SK-N-SH (cell line): ENCODE measurements around the gene SACS.

Experiments used
- CHD2 ChIP-seq: fragments of 150-350 bp; IDR thresholded peaks from 2 replicates; pipeline ENCODE4 v1.6.1; 2018; ENCODE audit warnings: low read length; ENCODE audit not compliant: partially characterized antibody
- ELF1 ChIP-seq: IDR thresholded peaks from 2 replicates; pipeline ENCODE4 v1.4.0; 2012
- EP300 ChIP-seq, 2 experiments: IDR thresholded peaks; 2 replicates each; pipeline versions ENCODE4 v1.4.0 to v1.6.1; 2012; ENCODE audit warnings: borderline replicate concordance in 1 of 2, low read depth in 1 of 2, low read length in 1 of 2
- FOSL2 ChIP-seq: IDR thresholded peaks from 2 replicates; pipeline ENCODE4 v1.4.0; 2012; ENCODE audit warnings: low read depth, mild to moderate bottlenecking, moderate library complexity, borderline replicate concordance
- FOXM1 ChIP-seq: IDR thresholded peaks from 2 replicates; pipeline ENCODE4 v1.4.0; 2012; ENCODE audit warnings: low read depth, mild to moderate bottlenecking
- NRF1 ChIP-seq: IDR thresholded peaks from 2 replicates; pipeline ENCODE4 v1.6.1; 2012; ENCODE audit warnings: low read depth, mild to moderate bottlenecking, low read length
- POLR2AphosphoS5 ChIP-seq: IDR thresholded peaks from 2 replicates; pipeline ENCODE4 v1.6.1; 2012; ENCODE audit warnings: low read depth, low read length
- SIN3A ChIP-seq: IDR thresholded peaks from 2 replicates; pipeline ENCODE4 v1.6.1; 2012; ENCODE audit warnings: low read depth, mild to moderate bottlenecking, low read length, moderate library complexity, borderline replicate concordance
- SMC3 ChIP-seq: IDR thresholded peaks from 2 replicates; pipeline ENCODE4 v1.6.1; 2012; ENCODE audit warnings: low read depth, low read length, improper control_type of control experiment
- TCF12 ChIP-seq: IDR thresholded peaks from 2 replicates; pipeline ENCODE4 v1.4.0; 2012
- YY1 ChIP-seq: IDR thresholded peaks from 2 replicates; pipeline ENCODE4 v1.4.0; 2012; ENCODE audit warnings: low read depth, mild to moderate bottlenecking
- TF ChIP-seq, protein P1 (sequence below): fragments of 200-600 bp; sonication (generic); IDR thresholded peaks from 2 replicates; pipeline ENCODE4 v1.6.1; 2017; ENCODE audit warnings: antibody characterized with exemption, mild to moderate bottlenecking, moderate library complexity
- TF ChIP-seq, protein P2 (sequence below): IDR thresholded peaks from 2 replicates; pipeline ENCODE4 v1.6.1; 2012; ENCODE audit warnings: mild to moderate bottlenecking, low read depth, low read length, moderate library complexity
- TF ChIP-seq, protein P3 (sequence below): fragments of 150-350 bp; IDR thresholded peaks from 2 replicates; pipeline ENCODE4 v1.6.1; 2017; ENCODE audit warnings: antibody characterized with exemption, low read length, low read depth, borderline replicate concordance

DNA sequence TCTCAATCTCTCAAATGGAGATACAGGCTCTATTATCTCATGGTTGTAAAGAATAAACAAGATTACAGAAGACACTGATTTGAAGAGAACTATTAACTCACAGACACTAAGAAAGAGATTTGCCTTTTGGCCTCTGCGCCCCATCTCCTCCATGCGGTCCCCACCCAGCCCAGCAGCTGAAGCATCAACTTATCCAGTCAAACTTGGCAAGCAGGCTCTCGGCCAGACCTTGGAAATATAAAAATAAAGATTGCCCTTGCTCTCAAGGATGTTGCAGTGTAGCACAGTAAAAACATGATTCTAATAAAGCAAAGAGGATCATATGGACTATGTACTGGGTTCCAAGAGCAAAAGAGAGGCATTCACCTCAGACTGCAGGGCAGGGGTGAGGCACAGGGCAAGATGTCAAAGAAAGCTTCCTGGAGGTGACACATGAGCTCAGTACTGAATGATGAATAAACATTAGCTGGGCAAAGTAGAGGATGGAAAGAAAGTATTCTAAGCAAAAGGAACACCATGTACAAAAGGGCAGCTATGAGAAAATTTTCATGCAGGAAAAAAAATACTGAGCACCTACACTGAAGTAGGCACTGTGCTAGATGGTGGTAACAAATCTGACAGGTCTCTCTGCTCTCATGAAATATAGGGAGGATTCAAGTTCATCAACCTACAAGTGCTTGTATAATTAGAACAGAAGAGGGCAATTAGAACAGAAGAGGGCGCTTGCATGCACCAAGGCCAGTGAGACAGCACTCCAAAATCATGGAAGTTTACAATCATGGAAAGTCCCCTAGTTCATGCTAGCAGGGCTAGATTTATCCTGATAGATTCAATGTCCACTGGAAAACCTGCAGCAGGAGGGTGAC is 85.0 kb downstream of the SACS start:
- TF ChIP-seq, protein P1, sequence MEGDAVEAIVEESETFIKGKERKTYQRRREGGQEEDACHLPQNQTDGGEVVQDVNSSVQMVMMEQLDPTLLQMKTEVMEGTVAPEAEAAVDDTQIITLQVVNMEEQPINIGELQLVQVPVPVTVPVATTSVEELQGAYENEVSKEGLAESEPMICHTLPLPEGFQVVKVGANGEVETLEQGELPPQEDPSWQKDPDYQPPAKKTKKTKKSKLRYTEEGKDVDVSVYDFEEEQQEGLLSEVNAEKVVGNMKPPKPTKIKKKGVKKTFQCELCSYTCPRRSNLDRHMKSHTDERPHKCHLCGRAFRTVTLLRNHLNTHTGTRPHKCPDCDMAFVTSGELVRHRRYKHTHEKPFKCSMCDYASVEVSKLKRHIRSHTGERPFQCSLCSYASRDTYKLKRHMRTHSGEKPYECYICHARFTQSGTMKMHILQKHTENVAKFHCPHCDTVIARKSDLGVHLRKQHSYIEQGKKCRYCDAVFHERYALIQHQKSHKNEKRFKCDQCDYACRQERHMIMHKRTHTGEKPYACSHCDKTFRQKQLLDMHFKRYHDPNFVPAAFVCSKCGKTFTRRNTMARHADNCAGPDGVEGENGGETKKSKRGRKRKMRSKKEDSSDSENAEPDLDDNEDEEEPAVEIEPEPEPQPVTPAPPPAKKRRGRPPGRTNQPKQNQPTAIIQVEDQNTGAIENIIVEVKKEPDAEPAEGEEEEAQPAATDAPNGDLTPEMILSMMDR: no peak
- TF ChIP-seq SIN3A (no peak), EP300 (IDR thresholded peaks at IDR 0.05; ENCODE audit: borderline replicate concordance in 1 of 2, low read depth in 1 of 2, low read length in 1 of 2) (no peak), FOXM1 (no peak), SMC3 (no peak), CHD2 (no peak), YY1 (no peak), POLR2AphosphoS5 (no peak), ELF1 (no peak), FOSL2 (no peak), NRF1 (no peak), TCF12 (no peak)
- TF ChIP-seq, protein P2, sequence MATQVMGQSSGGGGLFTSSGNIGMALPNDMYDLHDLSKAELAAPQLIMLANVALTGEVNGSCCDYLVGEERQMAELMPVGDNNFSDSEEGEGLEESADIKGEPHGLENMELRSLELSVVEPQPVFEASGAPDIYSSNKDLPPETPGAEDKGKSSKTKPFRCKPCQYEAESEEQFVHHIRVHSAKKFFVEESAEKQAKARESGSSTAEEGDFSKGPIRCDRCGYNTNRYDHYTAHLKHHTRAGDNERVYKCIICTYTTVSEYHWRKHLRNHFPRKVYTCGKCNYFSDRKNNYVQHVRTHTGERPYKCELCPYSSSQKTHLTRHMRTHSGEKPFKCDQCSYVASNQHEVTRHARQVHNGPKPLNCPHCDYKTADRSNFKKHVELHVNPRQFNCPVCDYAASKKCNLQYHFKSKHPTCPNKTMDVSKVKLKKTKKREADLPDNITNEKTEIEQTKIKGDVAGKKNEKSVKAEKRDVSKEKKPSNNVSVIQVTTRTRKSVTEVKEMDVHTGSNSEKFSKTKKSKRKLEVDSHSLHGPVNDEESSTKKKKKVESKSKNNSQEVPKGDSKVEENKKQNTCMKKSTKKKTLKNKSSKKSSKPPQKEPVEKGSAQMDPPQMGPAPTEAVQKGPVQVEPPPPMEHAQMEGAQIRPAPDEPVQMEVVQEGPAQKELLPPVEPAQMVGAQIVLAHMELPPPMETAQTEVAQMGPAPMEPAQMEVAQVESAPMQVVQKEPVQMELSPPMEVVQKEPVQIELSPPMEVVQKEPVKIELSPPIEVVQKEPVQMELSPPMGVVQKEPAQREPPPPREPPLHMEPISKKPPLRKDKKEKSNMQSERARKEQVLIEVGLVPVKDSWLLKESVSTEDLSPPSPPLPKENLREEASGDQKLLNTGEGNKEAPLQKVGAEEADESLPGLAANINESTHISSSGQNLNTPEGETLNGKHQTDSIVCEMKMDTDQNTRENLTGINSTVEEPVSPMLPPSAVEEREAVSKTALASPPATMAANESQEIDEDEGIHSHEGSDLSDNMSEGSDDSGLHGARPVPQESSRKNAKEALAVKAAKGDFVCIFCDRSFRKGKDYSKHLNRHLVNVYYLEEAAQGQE: no peak
- TF ChIP-seq, protein P3, sequence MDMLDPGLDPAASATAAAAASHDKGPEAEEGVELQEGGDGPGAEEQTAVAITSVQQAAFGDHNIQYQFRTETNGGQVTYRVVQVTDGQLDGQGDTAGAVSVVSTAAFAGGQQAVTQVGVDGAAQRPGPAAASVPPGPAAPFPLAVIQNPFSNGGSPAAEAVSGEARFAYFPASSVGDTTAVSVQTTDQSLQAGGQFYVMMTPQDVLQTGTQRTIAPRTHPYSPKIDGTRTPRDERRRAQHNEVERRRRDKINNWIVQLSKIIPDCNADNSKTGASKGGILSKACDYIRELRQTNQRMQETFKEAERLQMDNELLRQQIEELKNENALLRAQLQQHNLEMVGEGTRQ: no peak
